Mucosa of descending colon (tissue), 3 donors: ENCODE results near the gene DNAJC21. TPM values are rescaled to one million over a fixed set of nuclear protein-coding genes. Genes with fewer than 3 reads are reported as not detected.

Experiments used
- ATAC-seq: fragments of 200-7000 bp; cut with Tn5 transposase; one replicate; pipeline ENCODE4 v1.9.1; 2020; ENCODE audit warnings: mild to moderate bottlenecking, moderate library complexity
- DNase-seq, 3 donors: peaks; one replicate each; pipeline ENCODE4 v3.0.0-alpha.2; 2020
- H3K36me3 ChIP-seq: fragments of 200-600 bp; one replicate; pipeline ENCODE4 v1.8.0; 2021; ENCODE audit warnings: low read depth, mild to moderate bottlenecking
- H3K4me1 ChIP-seq: fragments of 200-600 bp; one replicate; pipeline ENCODE4 v1.8.0; 2021; ENCODE audit warnings: low read depth, mild to moderate bottlenecking
- H3K4me3 ChIP-seq: fragments of 200-600 bp; one replicate; pipeline ENCODE4 v1.8.0; 2021; ENCODE audit warnings: mild to moderate bottlenecking
- H3K9me3 ChIP-seq: fragments of 200-600 bp; one replicate; pipeline ENCODE4 v1.8.0; 2021; ENCODE audit warnings: mild to moderate bottlenecking
- intact Hi-C, 2 donors: fragments of 100-400 bp; cut with DNase I in 1 of 2; cut with micrococcal nuclease in 1 of 2; formaldehyde crosslinking; loops; one replicate each; pipeline versions ENCODE4 v1.11.0 to v1.11.1; 2022; cut with DNase I, micrococcal nuclease
- total RNA-seq, 3 donors: library from RNA; stranded (reverse); fragmentation: NEBNext Ultra II Directional in 2 of 3; extraction: Animal tissue kit (Norgen Biotek cat#: 25700) in 2 of 3; gene quantifications; one replicate each; pipeline versions ENCODE4 v1.2.1 to v1.2.4, GENCODE V29; 2021 to 2023
- TF ChIP-seq, protein P1 (sequence below): fragments of 200-600 bp; IDR thresholded peaks from one replicate; pipeline ENCODE4 v1.8.0; 2022; ENCODE audit warnings: antibody characterized with exemption, mild to moderate bottlenecking
- donor health status: DM: no; HTN: no; CAD: no; lungs with moderate emphysema.
- donor health status: DM: no; HTN: no; CAD: no.
- donor health status: DM: no; HTN: yes; CAD: no.

The DNAJC21 gene
- total RNA-seq, 3 donors from 2014 or later = 37.1 to 53.6 (median 40.1) TPM

DNA sequence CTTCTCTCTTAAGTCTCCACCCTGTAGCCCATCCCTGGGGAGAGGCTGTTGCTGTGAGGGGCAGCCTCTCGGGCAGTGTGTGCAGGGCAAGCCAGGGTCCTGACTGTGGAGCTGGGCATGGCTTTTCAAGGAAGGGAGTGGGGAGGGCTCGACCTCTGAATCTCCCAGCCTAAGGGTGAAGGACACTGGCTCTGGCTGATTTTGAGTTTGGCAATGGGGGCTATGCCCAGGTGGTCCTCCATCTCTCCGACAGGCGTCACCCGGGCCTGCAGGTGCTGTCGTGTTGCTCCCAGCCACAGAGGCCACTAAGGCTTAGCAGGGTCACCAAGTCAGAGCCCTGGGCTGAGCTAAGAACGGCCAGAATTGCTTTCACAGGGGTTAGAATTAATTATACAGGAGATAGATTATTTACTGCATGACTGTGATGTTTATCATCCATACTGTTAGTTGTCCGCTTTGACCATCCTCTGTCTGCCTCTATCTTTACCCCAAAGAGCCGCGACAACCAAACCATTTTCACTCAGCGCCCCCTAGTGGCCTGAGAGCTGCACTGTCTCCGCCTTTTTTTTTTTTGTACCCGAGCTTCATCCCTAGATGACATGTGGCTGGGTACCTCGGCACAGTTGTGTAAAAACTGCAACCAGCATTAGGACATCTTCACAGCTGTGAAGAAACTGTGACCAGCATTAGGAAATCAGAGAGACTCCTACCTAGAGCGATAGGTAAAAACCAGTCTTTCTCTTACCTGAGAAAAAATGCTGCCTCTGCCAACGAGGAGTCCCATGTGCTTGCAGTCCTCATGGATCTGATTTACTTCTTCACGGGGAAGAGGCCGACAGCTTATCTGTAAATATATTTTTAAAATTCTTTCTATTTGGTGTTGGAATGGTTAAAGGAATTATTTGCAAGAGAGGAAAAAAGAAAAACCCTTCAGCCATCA, 73.9 kb downstream of the DNAJC21 start:
- no peaks in the 10 kb centered on the region for H3K4me1 ChIP-seq
- H3K36me3 ChIP-seq = no peaks in the 10 kb centered on the region
- intact Hi-C loops = loop anchor here in 1 of 2 donors (10.0 kb wide), 1 partner anchor 528 kb away; no protein-coding TSS in a partner anchor
- ATAC-seq (peak; percentile 81), DNase-seq (peak in 2 of 3 donors; percentile 48 to 70)
- no peak overlapping the region for H3K4me3 ChIP-seq
- TF ChIP-seq, protein P1, sequence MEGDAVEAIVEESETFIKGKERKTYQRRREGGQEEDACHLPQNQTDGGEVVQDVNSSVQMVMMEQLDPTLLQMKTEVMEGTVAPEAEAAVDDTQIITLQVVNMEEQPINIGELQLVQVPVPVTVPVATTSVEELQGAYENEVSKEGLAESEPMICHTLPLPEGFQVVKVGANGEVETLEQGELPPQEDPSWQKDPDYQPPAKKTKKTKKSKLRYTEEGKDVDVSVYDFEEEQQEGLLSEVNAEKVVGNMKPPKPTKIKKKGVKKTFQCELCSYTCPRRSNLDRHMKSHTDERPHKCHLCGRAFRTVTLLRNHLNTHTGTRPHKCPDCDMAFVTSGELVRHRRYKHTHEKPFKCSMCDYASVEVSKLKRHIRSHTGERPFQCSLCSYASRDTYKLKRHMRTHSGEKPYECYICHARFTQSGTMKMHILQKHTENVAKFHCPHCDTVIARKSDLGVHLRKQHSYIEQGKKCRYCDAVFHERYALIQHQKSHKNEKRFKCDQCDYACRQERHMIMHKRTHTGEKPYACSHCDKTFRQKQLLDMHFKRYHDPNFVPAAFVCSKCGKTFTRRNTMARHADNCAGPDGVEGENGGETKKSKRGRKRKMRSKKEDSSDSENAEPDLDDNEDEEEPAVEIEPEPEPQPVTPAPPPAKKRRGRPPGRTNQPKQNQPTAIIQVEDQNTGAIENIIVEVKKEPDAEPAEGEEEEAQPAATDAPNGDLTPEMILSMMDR = peak; percentile 70
- no peaks in the 10 kb centered on the region for H3K9me3 ChIP-seq

DNA sequence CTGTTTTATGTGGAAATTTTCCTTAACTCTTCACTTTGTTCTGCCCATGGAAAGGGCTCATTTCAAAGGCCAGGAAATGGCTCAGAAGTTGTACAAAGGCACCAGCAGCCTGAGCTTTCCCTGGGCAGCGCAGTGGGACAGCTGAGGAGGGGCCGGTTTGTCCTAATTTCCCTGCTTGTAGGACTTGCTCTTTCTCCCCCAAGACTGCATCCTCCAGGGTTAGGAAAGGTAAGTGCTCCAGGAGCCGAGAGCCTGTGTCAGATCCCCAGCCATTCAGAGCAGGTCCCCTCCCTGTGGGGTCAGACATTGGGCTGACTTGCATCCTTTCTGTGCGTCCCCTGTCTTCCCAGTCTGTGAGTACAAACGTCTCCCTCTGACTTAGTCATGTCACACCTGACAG, 74.8 kb downstream of the DNAJC21 start:
- TF ChIP-seq, protein P1 = no peak
- DNase-seq (no peak), ATAC-seq (no peak)
- Histone ChIP-seq H3K4me1 (no peaks in the 10 kb centered on the region), H3K4me3 (no peak overlapping the region), H3K36me3 (no peaks in the 10 kb centered on the region), H3K9me3 (no peaks in the 10 kb centered on the region)
- intact Hi-C loops = loop anchor here in 1 of 2 donors (10.0 kb wide), 1 partner anchor 529 kb away; no protein-coding TSS in a partner anchor

DNA sequence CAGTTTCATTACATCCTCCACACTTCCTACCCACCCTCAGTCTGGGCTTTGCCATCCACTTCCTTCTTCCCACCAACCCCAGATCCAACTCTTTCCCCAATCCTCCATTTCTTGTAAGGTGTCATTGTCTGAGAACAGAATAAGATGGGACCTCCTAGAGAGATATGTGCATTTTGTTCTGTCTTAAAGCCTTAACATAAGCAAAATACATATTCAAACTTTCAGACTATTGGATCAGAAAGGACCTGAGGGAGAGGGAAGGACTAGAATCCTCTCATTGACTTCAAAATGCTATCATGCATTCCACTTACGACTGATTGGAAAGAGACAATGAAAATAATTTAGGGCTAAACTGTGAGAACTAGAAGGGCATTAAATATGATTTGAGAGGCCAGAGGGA, 75.4 kb downstream of the DNAJC21 start:
- Histone ChIP-seq H3K4me3 (no peak overlapping the region), H3K36me3 (no peaks in the 10 kb centered on the region), H3K9me3 (no peaks in the 10 kb centered on the region), H3K4me1 (no peaks in the 10 kb centered on the region)
- no peak for ATAC-seq
- DNase-seq = no peak
- TF ChIP-seq, protein P1 = no peak
- intact Hi-C loops = loop anchor here in 1 of 2 donors (10.0 kb wide), 1 partner anchor 530 kb away; no protein-coding TSS in a partner anchor

Other genes with a start within 250 kb of the DNAJC21 start
- gene TTC23L, start 90.4 kb upstream of the DNAJC21 start, total RNA-seq = under 1 TPM in 2 of 3 donors, not detected in 1; 0.29 to 0.43 TPM
- 10 to 100 TPM; 12.0 to 14.7 (median 13.8) TPM for gene RAD1, start 14.1 kb upstream of the DNAJC21 start, total RNA-seq
- gene BRIX1, start 13.8 kb upstream of the DNAJC21 start, total RNA-seq = 10 to 100 TPM; 10.7 to 19.2 (median 18.2) TPM
- gene AGXT2, start 118.4 kb downstream of the DNAJC21 start, total RNA-seq = not detected